ENCODE measurements around the gene SAXO2.
"Not testable (repeated sequence)": the region's sequence is repeated elsewhere in the genome, so short reads cannot be mapped to it uniquely, and the experiment has no call there.

Gene SAXO2

GRCh38 chr15:82314769-82315518 is 52.3 kb downstream of the SAXO2 start:
- DNase-seq, result no peak

- no peak for DNase-seq
Observed at GRCh38 chr15:82315519-82316246, 53.1 kb downstream of the SAXO2 start.

- DNase-seq, result not testable (repeated sequence)
Observed at GRCh38 chr15:82316247-82317090, 53.9 kb downstream of the SAXO2 start.

- DNase-seq, result no peak
Observed at GRCh38 chr15:82317091-82317489, 54.5 kb downstream of the SAXO2 start.

- DNase-seq, result not testable (repeated sequence)
Observed at GRCh38 chr15:82317516-82317915, 54.9 kb downstream of the SAXO2 start.

GRCh38 chr15:82318281-82318680 is 55.7 kb downstream of the SAXO2 start:
- not testable (repeated sequence) for DNase-seq

- not testable (repeated sequence) for DNase-seq
Observed at GRCh38 chr15:82319522-82320278, 57.1 kb downstream of the SAXO2 start.

GRCh38 chr15:82320861-82321260 is 58.2 kb downstream of the SAXO2 start:
- DNase-seq, result not testable (repeated sequence)

- not testable (repeated sequence) for DNase-seq
Observed at GRCh38 chr15:82322488-82322887, 59.9 kb downstream of the SAXO2 start.

GRCh38 chr15:82324831-82325230 is 62.2 kb downstream of the SAXO2 start:
- DNase-seq, result not testable (repeated sequence)

- DNase-seq, result not testable (repeated sequence)
Observed at GRCh38 chr15:82325646-82326045, 63.0 kb downstream of the SAXO2 start.

GRCh38 chr15:82326896-82327295 is 64.3 kb downstream of the SAXO2 start:
- DNase-seq, result not testable (repeated sequence)

GRCh38 chr15:82327372-82327771 is 64.8 kb downstream of the SAXO2 start:
- DNase-seq, result not testable (repeated sequence)

- DNase-seq, result not testable (repeated sequence)
Observed at GRCh38 chr15:82329039-82329438, 66.4 kb downstream of the SAXO2 start.

GRCh38 chr15:82330921-82331320 is 68.3 kb downstream of the SAXO2 start:
- not testable (repeated sequence) for DNase-seq

- not testable (repeated sequence) for DNase-seq
Observed at GRCh38 chr15:82331576-82332304, 69.1 kb downstream of the SAXO2 start.

GRCh38 chr15:82332711-82333602 is 70.3 kb downstream of the SAXO2 start:
- DNase-seq, result not testable (repeated sequence)

GRCh38 chr15:82333603-82334553 is 71.3 kb downstream of the SAXO2 start:
- not testable (repeated sequence) for DNase-seq

Data from NCI-H2029 (cell line).